Esophagus (tissue), 2 donors: ENCODE results near the gene TICAM1. TPM values are rescaled to one million over a fixed set of nuclear protein-coding genes. Genes with fewer than 3 reads are reported as not detected.

Experiments used
- H3K27ac ChIP-seq, 2 donors: one replicate each; pipeline ENCODE4 v1.5.1; 2013; ENCODE audit warnings: low read depth in 2 of 2, mild to moderate bottlenecking in 2 of 2, inconsistent platforms in 1 of 2, low read length in 1 of 2, moderate library complexity in 1 of 2
- H3K27me3 ChIP-seq, 2 donors: one replicate each; pipeline ENCODE4 v1.6.1; 2013; ENCODE audit warnings: low read length in 2 of 2, control low read depth in 1 of 2, mild to moderate bottlenecking in 1 of 2; ENCODE audit not compliant: insufficient read depth in 2 of 2, control insufficient read depth in 1 of 2
- H3K36me3 ChIP-seq, 2 donors: one replicate each; pipeline ENCODE4 v1.6.1; 2013; ENCODE audit warnings: low read length in 1 of 2; ENCODE audit not compliant: control insufficient read depth in 2 of 2, insufficient read depth in 2 of 2
- H3K4me1 ChIP-seq, 2 donors: one replicate each; pipeline ENCODE4 v1.6.1; 2013; ENCODE audit warnings: low read length in 1 of 2; ENCODE audit not compliant: control insufficient read depth in 2 of 2, insufficient read depth in 2 of 2
- H3K4me3 ChIP-seq, 2 donors: one replicate each; pipeline ENCODE4 v1.5.1; 2013; ENCODE audit warnings: low read length in 2 of 2, mild to moderate bottlenecking in 2 of 2, low read depth in 1 of 2, moderate library complexity in 1 of 2
- H3K9me3 ChIP-seq, 2 donors: one replicate each; pipeline ENCODE4 v1.6.1; 2013; ENCODE audit warnings: mild to moderate bottlenecking in 2 of 2, low read depth in 1 of 2, low read length in 1 of 2, moderate library complexity in 1 of 2; ENCODE audit not compliant: control insufficient read depth in 2 of 2, insufficient read depth in 1 of 2
- WGBS, 2 donors: extraction: QIAGEN DNeasy Blood & Tissue Kit; methylation state at CpG; one replicate each; pipeline ENCODE4 v1.1.7; 2013; 5-methylcytosine and 5-hydroxymethylcytosine counted together
- polyA plus RNA-seq, 2 donors: library from polyadenylated mRNA; stranded (reverse); fragments of 200-250 nt; gene quantifications; one replicate each; pipeline ENCODE4 v1.2.3, GENCODE V29; 2013
- donor health status: healthy with polysubstance abuse.
- donor health status: Bipolar disorder and iron deficiency.

Gene TICAM1
- 10 to 100 TPM; 40.8 to 50.4 TPM for polyA plus RNA-seq

DNA sequence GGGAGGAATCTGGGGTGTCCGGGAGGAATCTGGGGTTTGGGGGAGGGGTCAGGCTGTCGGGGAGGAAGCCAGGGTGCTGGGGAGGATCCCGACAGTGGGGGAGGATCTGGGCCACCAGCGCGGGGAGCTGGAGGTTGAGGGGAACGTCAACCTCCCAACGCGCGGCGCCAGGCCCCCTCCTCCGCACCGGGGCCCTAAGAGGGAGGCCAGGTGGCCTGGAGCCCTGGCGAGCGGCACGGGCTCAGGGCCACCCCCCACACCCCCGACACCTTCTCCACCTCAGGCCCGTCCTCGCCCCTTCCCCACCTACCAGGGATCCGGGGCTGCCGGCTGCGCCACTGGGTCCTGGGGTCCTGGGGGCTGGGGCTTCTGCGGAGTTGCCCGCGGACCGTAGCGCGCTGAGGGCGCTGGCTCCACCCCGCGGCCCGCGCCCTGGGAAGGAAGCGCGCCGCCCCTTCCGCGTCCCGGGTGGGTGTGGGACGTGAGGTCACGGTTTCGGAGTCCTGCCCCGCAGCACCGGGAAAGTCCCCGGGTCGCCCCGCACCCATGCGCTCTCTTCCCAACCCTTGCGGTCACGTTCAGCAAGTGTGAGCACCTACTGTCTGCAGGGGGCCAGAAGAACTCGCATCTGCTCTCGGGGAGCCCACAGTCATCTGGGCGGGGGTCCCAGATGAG lies at the start of gene TICAM1:
TSS of gene TICAM1 (minus strand) at position 409 of the 675 bp plus-strand sequence. CDS start 13,335 bp downstream, outside the sequence.
- Histone ChIP-seq H3K4me1 (peaks cover 0 to 6% of the 10 kb centered on the region in 2 donors), H3K4me3 (peak within 1 kb of the TSS; percentile 66 to 74), H3K9me3 (no peaks in the 10 kb centered on the region), H3K27ac (peak within 1 kb of the TSS; percentile 84 to 89), H3K36me3 (no peaks in the 10 kb centered on the region), H3K27me3 (no peaks in the 10 kb centered on the region)
- WGBS, 2 donors: 0 to 1% methylated on average over 35 to 52 of the region's 52 CpGs

- H3K27me3 ChIP-seq: no peaks in the 10 kb centered on the region
- H3K4me3 ChIP-seq: no peak overlapping the region
- 92 to 94% methylated on average over 11 of the region's 11 CpGs for WGBS, 2 donors
- H3K36me3 ChIP-seq: no peaks in the 10 kb centered on the region
- H3K9me3 ChIP-seq: no peaks in the 10 kb centered on the region
- H3K4me1 ChIP-seq: no peaks in the 10 kb centered on the region
- no peak overlapping the region for H3K27ac ChIP-seq
These were observed 47.5 kb upstream of the TICAM1 start for GRCh38 chr19:4879041-4879440.

- H3K9me3 ChIP-seq: no peaks in the 10 kb centered on the region
- no peak overlapping the region for H3K4me3 ChIP-seq
- 41 to 43% methylated on average over 23 of the region's 23 CpGs for WGBS, 2 donors
- no peak overlapping the region for H3K27ac ChIP-seq
- H3K27me3 ChIP-seq: no peaks in the 10 kb centered on the region
- H3K36me3 ChIP-seq: no peaks in the 10 kb centered on the region
- no peaks in the 10 kb centered on the region for H3K4me1 ChIP-seq
These were observed 47.0 kb upstream of the TICAM1 start for GRCh38 chr19:4878491-4878968.

GRCh38 chr19:4877753-4878490 lies 46.4 kb upstream of the TICAM1 start:
- Histone ChIP-seq H3K27ac (no peak overlapping the region), H3K36me3 (no peaks in the 10 kb centered on the region), H3K27me3 (no peaks in the 10 kb centered on the region), H3K4me1 (no peaks in the 10 kb centered on the region), H3K9me3 (no peaks in the 10 kb centered on the region), H3K4me3 (no peak overlapping the region)
- WGBS, 2 donors: 41 to 53% methylated on average over 29 to 30 of the region's 30 CpGs

DNA sequence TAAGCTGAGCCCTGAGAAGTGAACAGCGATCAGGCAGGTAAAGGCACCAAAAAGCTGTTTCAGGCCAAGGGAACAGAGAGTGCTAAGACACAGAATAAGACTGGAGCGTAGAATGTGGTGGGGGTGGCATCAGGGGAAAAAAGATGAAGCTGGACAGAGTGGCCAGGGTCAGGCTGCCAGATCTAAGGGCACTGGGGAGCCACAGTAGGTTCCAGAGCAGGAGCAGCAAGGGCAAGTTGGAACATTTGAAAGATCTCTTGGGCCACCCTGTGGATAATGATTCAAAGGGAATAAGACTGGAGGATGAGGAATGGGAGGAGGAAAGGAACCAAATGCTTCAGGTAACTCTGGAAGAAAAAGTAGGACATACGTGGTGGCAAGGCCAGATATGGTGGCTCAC lies 42.4 kb upstream of the TICAM1 start:
- no peaks in the 10 kb centered on the region for H3K27me3 ChIP-seq
- 86 to 88% methylated on average over 3 of the region's 3 CpGs for WGBS, 2 donors
- H3K9me3 ChIP-seq: no peaks in the 10 kb centered on the region
- H3K4me1 ChIP-seq: peaks cover 0 to 3% of the 10 kb centered on the region in 2 donors
- no peaks in the 10 kb centered on the region for H3K36me3 ChIP-seq
- H3K27ac ChIP-seq: no peak overlapping the region
- no peak overlapping the region for H3K4me3 ChIP-seq

DNA sequence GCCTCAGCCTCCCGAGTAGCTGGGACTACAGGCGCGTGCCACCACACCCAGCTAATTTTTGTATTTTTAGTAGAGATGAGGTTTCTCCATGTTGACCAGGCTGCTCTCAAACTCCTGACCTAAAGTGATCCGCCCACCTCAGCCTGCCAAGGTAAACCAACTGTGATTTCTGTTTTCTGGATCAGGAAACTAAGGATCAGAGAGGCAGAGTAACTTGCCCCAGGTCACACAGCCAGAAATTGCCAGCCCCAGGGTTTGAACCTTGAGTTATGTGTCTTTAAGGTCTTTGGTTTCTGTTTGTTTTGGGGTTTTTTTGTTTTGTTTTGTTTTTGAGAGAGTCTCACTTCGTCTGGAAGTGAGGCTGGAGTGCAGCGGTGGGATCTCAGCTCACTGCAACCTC lies 40.2 kb upstream of the TICAM1 start:
- Histone ChIP-seq H3K9me3 (no peaks in the 10 kb centered on the region), H3K36me3 (no peaks in the 10 kb centered on the region)
- 74 to 77% methylated on average over 6 of the region's 6 CpGs for WGBS, 2 donors

DNA sequence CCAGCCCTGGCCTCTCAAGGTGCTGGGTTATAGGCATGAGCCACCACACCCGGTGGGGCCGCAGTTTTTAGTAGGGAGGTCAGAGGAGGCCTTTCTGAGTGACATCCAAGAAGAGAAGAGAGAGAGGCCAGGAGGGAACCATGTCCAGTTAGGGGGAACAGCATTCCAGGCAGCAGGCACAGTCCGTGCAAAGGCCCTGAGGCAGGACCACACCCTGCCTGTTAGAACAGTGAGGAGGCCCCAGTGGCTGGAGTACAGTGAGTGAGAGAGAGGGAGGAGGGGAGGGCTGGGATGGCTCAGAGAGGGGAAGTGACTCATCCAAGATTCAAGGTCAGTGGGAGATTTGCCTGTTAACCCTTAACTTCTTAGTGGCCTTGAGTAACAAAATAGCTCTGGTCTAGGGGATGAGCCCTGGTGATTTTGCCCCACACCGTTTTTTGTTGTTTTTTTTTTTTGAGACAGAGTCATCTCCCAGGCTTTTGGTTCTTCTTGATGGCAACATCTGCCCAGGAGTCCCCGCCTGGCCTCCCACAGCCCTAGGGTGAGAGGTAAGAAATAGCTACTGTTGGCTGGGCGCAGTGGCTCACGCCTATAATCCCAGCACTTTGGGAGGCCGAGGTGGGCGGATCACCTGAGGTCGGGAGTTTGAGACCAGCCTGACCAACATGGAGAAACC lies 38.7 kb upstream of the TICAM1 start:
- Histone ChIP-seq H3K4me3 (no peak overlapping the region), H3K27ac (peak overlapping the region; percentile 52 to 86), H3K36me3 (no peaks in the 10 kb centered on the region), H3K9me3 (no peaks in the 10 kb centered on the region), H3K27me3 (no peaks in the 10 kb centered on the region), H3K4me1 (peaks cover 4 to 11% of the 10 kb centered on the region in 2 donors)
- 57 to 61% methylated on average over 10 of the region's 10 CpGs for WGBS, 2 donors

More for the DNA sequence above, 40.2 kb upstream of the TICAM1 start:
- Histone ChIP-seq H3K4me1 (peaks cover 0 to 4% of the 10 kb centered on the region in 2 donors), H3K4me3 (no peak overlapping the region), H3K27ac (no peak overlapping the region), H3K27me3 (no peaks in the 10 kb centered on the region)

DNA sequence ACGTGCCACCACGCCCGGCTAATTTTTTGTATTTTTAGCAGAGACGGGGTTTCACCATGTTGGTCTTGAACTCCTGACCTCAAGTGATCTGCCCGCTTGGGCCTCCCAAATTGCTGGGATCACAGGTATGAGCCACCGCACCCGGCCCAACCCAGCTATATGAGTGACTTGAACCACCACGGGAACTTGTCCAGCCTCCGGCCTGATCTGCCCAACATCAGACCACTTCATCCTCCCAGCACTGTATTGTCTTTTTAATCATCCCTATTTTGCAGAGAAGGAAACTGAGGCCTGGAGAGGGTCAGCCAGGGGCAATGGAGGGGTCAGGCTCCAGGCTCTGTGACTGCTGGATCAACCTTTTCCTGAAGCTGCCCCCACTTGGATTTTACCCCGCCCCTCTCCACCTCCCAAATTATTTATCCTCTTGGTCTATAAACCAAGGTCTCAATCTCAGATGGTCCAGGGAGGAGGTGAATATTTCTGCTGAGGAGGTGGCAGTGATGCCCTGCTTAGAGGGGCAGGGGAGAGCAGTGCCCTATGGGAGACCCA lies 36.8 kb upstream of the TICAM1 start:
- Histone ChIP-seq H3K36me3 (peaks cover 0 to 4% of the 10 kb centered on the region in 2 donors), H3K9me3 (no peaks in the 10 kb centered on the region), H3K27me3 (no peaks in the 10 kb centered on the region), H3K4me3 (no peak overlapping the region), H3K4me1 (peaks cover 4 to 11% of the 10 kb centered on the region in 2 donors), H3K27ac (peak overlapping the region in 1 of 2 donors; percentile 91)
- WGBS, 2 donors: 55 to 57% methylated on average over 10 of the region's 10 CpGs

GRCh38 chr19:4867534-4868285 lies 36.2 kb upstream of the TICAM1 start, which contains the start of gene PLIN3:
Gene PLIN3 (minus strand): TSS chr19:4867667. CDS start chr19:4861394, 6,273 bp downstream.
- H3K4me3 ChIP-seq: peak within 1 kb of the TSS; percentile 69 to 95
- no peaks in the 10 kb centered on the region for H3K9me3 ChIP-seq
- H3K27me3 ChIP-seq: no peaks in the 10 kb centered on the region
- peaks cover 0 to 5% of the 10 kb centered on the region in 2 donors for H3K36me3 ChIP-seq
- peak within 1 kb of the TSS; percentile 93 to 97 for H3K27ac ChIP-seq
- WGBS, 2 donors: 3 to 4% methylated on average over 41 to 46 of the region's 46 CpGs
- peaks cover 4 to 11% of the 10 kb centered on the region in 2 donors for H3K4me1 ChIP-seq
